ENCODE measurements around the gene OAF. TPM values are rescaled to one million over a fixed set of nuclear protein-coding genes. Genes with fewer than 3 reads are reported as not detected.
"Not testable (repeated sequence)": the region's sequence is repeated elsewhere in the genome, so short reads cannot be mapped to it uniquely, and the experiment has no call there.

The OAF gene
- total RNA-seq, 1 experiment from 2014 or later: 0.30 TPM

GRCh38 chr11:120245434-120245833, 34.6 kb downstream of the OAF start:
- Histone ChIP-seq H3K4me3 (ENCODE audit: low read length) (no peak overlapping the region), H4K20me1 (ENCODE audit: insufficient read depth, low read depth, low read length) (no peaks in the 10 kb centered on the region), H3K27ac (ENCODE audit: low read length) (no peak overlapping the region), H3K36me3 (ENCODE audit: insufficient read depth, low read length) (no peaks in the 10 kb centered on the region), H3K9me2 (replicated peaks; ENCODE audit: insufficient read depth, low read length) (no peaks in the 10 kb centered on the region), H2AFZ (ENCODE audit: low read length) (no peak overlapping the region), H3K9ac (ENCODE audit: low read length) (no peak overlapping the region), H3K79me2 (ENCODE audit: low read length) (no peaks in the 10 kb centered on the region), H3K4me2 (ENCODE audit: low read depth, low read length, poor library complexity, severe bottlenecking) (peak overlapping the region; percentile 11), H3K4me1 (ENCODE audit: low read length) (peaks cover 30% of the 10 kb centered on the region), H3K9me3 (ENCODE audit: low read length) (no peaks in the 10 kb centered on the region), H3K27me3 (ENCODE audit: low read length) (no peaks in the 10 kb centered on the region)
- DNase-seq: no peak

GRCh38 chr11:120248551-120249278, 37.9 kb downstream of the OAF start:
- Histone ChIP-seq H2AFZ (ENCODE audit: low read length) (no peak overlapping the region), H3K9me3 (ENCODE audit: low read length) (no peaks in the 10 kb centered on the region), H3K4me3 (ENCODE audit: low read length) (no peak overlapping the region), H3K9me2 (replicated peaks; ENCODE audit: insufficient read depth, low read length) (no peaks in the 10 kb centered on the region), H4K20me1 (ENCODE audit: insufficient read depth, low read depth, low read length) (no peaks in the 10 kb centered on the region), H3K79me2 (ENCODE audit: low read length) (no peaks in the 10 kb centered on the region), H3K36me3 (ENCODE audit: insufficient read depth, low read length) (no peaks in the 10 kb centered on the region), H3K27ac (ENCODE audit: low read length) (no peak overlapping the region), H3K4me2 (ENCODE audit: low read depth, low read length, poor library complexity, severe bottlenecking) (no peak overlapping the region), H3K27me3 (ENCODE audit: low read length) (no peaks in the 10 kb centered on the region), H3K9ac (ENCODE audit: low read length) (no peak overlapping the region), H3K4me1 (ENCODE audit: low read length) (peaks cover 34% of the 10 kb centered on the region)
- no peak for DNase-seq

GRCh38 chr11:120249279-120250262, 38.7 kb downstream of the OAF start:
- Histone ChIP-seq H2AFZ (ENCODE audit: low read length) (no peak overlapping the region), H3K4me2 (ENCODE audit: low read depth, low read length, poor library complexity, severe bottlenecking) (no peak overlapping the region), H4K20me1 (ENCODE audit: insufficient read depth, low read depth, low read length) (no peaks in the 10 kb centered on the region), H3K9ac (ENCODE audit: low read length) (no peak overlapping the region), H3K27me3 (ENCODE audit: low read length) (no peaks in the 10 kb centered on the region), H3K9me2 (replicated peaks; ENCODE audit: insufficient read depth, low read length) (no peaks in the 10 kb centered on the region), H3K4me3 (ENCODE audit: low read length) (no peak overlapping the region), H3K36me3 (ENCODE audit: insufficient read depth, low read length) (no peaks in the 10 kb centered on the region), H3K4me1 (ENCODE audit: low read length) (peaks cover 37% of the 10 kb centered on the region), H3K9me3 (ENCODE audit: low read length) (no peaks in the 10 kb centered on the region), H3K79me2 (ENCODE audit: low read length) (no peaks in the 10 kb centered on the region), H3K27ac (ENCODE audit: low read length) (no peak overlapping the region)
- DNase-seq: no peak

GRCh38 chr11:120253377-120253776, 42.5 kb downstream of the OAF start:
- peaks cover 46% of the 10 kb centered on the region for H3K4me1 ChIP-seq (ENCODE audit: low read length)
- H3K9ac ChIP-seq (ENCODE audit: low read length); DNase-seq; H3K4me3 ChIP-seq (ENCODE audit: low read length); H3K9me2 ChIP-seq (replicated peaks; ENCODE audit: insufficient read depth, low read length); H3K79me2 ChIP-seq (ENCODE audit: low read length); H3K4me2 ChIP-seq (ENCODE audit: low read depth, low read length, poor library complexity, severe bottlenecking); H2AFZ ChIP-seq (ENCODE audit: low read length); H3K27ac ChIP-seq (ENCODE audit: low read length); H3K27me3 ChIP-seq (ENCODE audit: low read length); H3K36me3 ChIP-seq (ENCODE audit: insufficient read depth, low read length); H3K9me3 ChIP-seq (ENCODE audit: low read length); H4K20me1 ChIP-seq (ENCODE audit: insufficient read depth, low read depth, low read length): not testable (repeated sequence)

DNA sequence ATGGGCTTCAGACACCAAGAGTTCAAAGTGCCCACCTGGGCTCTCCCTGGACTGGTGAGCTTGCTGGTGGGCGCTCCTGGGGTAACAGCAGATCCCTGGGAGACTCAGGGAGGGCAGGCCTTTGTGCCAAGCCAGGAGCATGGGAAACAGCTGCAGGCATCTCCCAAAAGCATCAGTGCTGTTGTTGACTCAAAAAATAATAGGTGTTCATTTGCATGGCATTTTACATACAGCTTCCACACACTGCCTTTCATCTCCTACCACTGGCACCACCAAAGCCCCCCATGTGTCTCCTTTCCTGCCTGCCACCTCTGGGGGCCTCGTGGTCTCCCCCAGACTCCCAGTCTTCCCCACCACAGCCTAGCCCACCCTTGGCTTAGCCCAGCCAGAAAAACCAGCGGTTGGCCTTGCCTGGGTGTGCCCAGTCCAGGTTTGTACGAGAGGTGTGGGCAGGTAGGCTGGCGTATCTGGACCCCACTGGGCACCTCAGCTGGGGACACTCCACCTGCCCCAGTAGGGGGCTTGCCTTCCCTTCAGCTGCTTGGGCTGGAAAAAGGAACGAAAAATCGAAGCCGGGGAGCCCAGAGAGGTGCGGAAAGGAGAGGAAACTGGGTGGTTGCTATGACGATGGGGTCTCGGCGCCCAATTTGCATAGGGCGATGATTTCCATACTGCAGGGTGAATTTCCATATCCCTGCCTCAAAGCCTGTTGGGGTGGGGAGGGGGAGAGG, 44.1 kb downstream of the OAF start:
- no peak overlapping the region for H2AFZ ChIP-seq (ENCODE audit: low read length)
- no peaks in the 10 kb centered on the region for H3K9me3 ChIP-seq (ENCODE audit: low read length)
- peak overlapping the region; percentile 63; the same call in 1 of the 2 replicates for H3K27ac ChIP-seq (ENCODE audit: low read length)
- H3K4me2 ChIP-seq (ENCODE audit: low read depth, low read length, poor library complexity, severe bottlenecking): peak overlapping the region; percentile 76
- no peaks in the 10 kb centered on the region for H3K36me3 ChIP-seq (ENCODE audit: insufficient read depth, low read length)
- H3K4me3 ChIP-seq (ENCODE audit: low read length): peak overlapping the region; percentile 60; the same call in 1 of the 2 replicates
- no peaks in the 10 kb centered on the region for H3K27me3 ChIP-seq (ENCODE audit: low read length)
- H3K4me1 ChIP-seq (ENCODE audit: low read length): peaks cover 54% of the 10 kb centered on the region
- no peaks in the 10 kb centered on the region for H3K79me2 ChIP-seq (ENCODE audit: low read length)
- peak; percentile 87 for DNase-seq
- no peaks in the 10 kb centered on the region for H4K20me1 ChIP-seq (ENCODE audit: insufficient read depth, low read depth, low read length)
- peak overlapping the region; percentile 66 for H3K9ac ChIP-seq (ENCODE audit: low read length)
- no peaks in the 10 kb centered on the region for H3K9me2 ChIP-seq (replicated peaks; ENCODE audit: insufficient read depth, low read length)

- no peaks in the 10 kb centered on the region for H3K9me2 ChIP-seq (replicated peaks; ENCODE audit: insufficient read depth, low read length)
- no peaks in the 10 kb centered on the region for H3K27me3 ChIP-seq (ENCODE audit: low read length)
- H3K4me1 ChIP-seq (ENCODE audit: low read length): peaks cover 54% of the 10 kb centered on the region
- peak overlapping the region; percentile 60 for H3K4me3 ChIP-seq (ENCODE audit: low read length)
- H3K79me2 ChIP-seq (ENCODE audit: low read length): no peaks in the 10 kb centered on the region
- no peak for DNase-seq
- H3K27ac ChIP-seq (ENCODE audit: low read length): peak overlapping the region; percentile 61
- peak overlapping the region; percentile 76 for H3K4me2 ChIP-seq (ENCODE audit: low read depth, low read length, poor library complexity, severe bottlenecking)
- H3K9ac ChIP-seq (ENCODE audit: low read length): peak overlapping the region; percentile 67
- H3K36me3 ChIP-seq (ENCODE audit: insufficient read depth, low read length): no peaks in the 10 kb centered on the region
- no peaks in the 10 kb centered on the region for H3K9me3 ChIP-seq (ENCODE audit: low read length)
- no peak overlapping the region for H2AFZ ChIP-seq (ENCODE audit: low read length)
- H4K20me1 ChIP-seq (ENCODE audit: insufficient read depth, low read depth, low read length): no peaks in the 10 kb centered on the region
These were observed 44.7 kb downstream of the OAF start for GRCh38 chr11:120255519-120255866.

DNA sequence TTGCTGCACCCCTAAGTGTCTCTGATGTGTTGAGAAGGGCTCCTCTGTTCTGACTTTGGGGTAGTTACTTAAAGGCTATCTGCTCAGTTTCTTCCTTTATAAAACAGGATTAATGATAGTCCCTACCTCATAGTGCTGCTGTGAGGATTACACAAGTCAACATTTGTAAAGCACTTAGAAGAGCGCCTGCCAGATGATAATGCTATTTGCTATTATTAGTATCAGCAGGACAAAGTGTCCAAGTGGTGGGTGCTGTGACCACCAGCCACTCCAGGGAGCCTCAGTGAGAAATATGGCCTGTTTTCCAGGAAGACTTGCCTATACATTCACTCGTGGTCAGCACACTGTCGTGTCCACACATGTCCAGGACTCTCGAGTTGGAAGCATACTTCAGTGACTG, 45.3 kb downstream of the OAF start:
- Histone ChIP-seq H2AFZ (ENCODE audit: low read length) (no peak overlapping the region), H4K20me1 (ENCODE audit: insufficient read depth, low read depth, low read length) (no peaks in the 10 kb centered on the region), H3K9me3 (ENCODE audit: low read length) (no peaks in the 10 kb centered on the region), H3K4me3 (ENCODE audit: low read length) (peak overlapping the region; percentile 60), H3K4me1 (ENCODE audit: low read length) (peaks cover 54% of the 10 kb centered on the region), H3K27me3 (ENCODE audit: low read length) (no peaks in the 10 kb centered on the region), H3K79me2 (ENCODE audit: low read length) (no peaks in the 10 kb centered on the region), H3K36me3 (ENCODE audit: insufficient read depth, low read length) (no peaks in the 10 kb centered on the region), H3K4me2 (ENCODE audit: low read depth, low read length, poor library complexity, severe bottlenecking) (peak overlapping the region; percentile 76), H3K9me2 (replicated peaks; ENCODE audit: insufficient read depth, low read length) (no peaks in the 10 kb centered on the region), H3K9ac (ENCODE audit: low read length) (peak overlapping the region; percentile 67), H3K27ac (ENCODE audit: low read length) (peak overlapping the region; percentile 61; the same call in 1 of the 2 replicates)
- no peak for DNase-seq

- H3K9ac ChIP-seq (ENCODE audit: low read length): no peak overlapping the region
- no peak overlapping the region for H3K27ac ChIP-seq (ENCODE audit: low read length)
- no peak overlapping the region for H3K4me3 ChIP-seq (ENCODE audit: low read length)
- no peaks in the 10 kb centered on the region for H3K36me3 ChIP-seq (ENCODE audit: insufficient read depth, low read length)
- no peaks in the 10 kb centered on the region for H3K9me2 ChIP-seq (replicated peaks; ENCODE audit: insufficient read depth, low read length)
- DNase-seq: no peak
- H3K4me2 ChIP-seq (ENCODE audit: low read depth, low read length, poor library complexity, severe bottlenecking): no peak overlapping the region
- no peaks in the 10 kb centered on the region for H3K27me3 ChIP-seq (ENCODE audit: low read length)
- no peaks in the 10 kb centered on the region for H3K9me3 ChIP-seq (ENCODE audit: low read length)
- no peaks in the 10 kb centered on the region for H4K20me1 ChIP-seq (ENCODE audit: insufficient read depth, low read depth, low read length)
- H3K4me1 ChIP-seq (ENCODE audit: low read length): peaks cover 54% of the 10 kb centered on the region
- no peak overlapping the region for H2AFZ ChIP-seq (ENCODE audit: low read length)
- no peaks in the 10 kb centered on the region for H3K79me2 ChIP-seq (ENCODE audit: low read length)
These were observed 45.9 kb downstream of the OAF start for GRCh38 chr11:120256779-120257178.
